ENCODE results near the gene PLCH2. TPM values are rescaled to one million over a fixed set of nuclear protein-coding genes. Genes with fewer than 3 reads are reported as not detected.
"Not testable (repeated sequence)": the region's sequence is repeated elsewhere in the genome, so short reads cannot be mapped to it uniquely, and the experiment has no call there.

PLCH2 gene
- total RNA-seq, 1 experiment from 2014 or later = 0.74 TPM

- in situ Hi-C loops (cut with HindIII; ENCODE audit: low pct_unique_long_range_greater_than_20kb, low sequenced_read_pairs) = no loop called here
Measured at GRCh38 chr1:2544093-2544874, 68.2 kb downstream of the PLCH2 start.

GRCh38 chr1:2544875-2545640 lies 69.0 kb downstream of the PLCH2 start:
- in situ Hi-C loops (cut with HindIII; ENCODE audit: low pct_unique_long_range_greater_than_20kb, low sequenced_read_pairs) = no loop called here
- no peak for DNase-seq (ENCODE audit: low read depth)

More at GRCh38 chr1:2544093-2544874, 68.2 kb downstream of the PLCH2 start:
- no peak for DNase-seq (ENCODE audit: low read depth)

GRCh38 chr1:2545754-2546514 lies 69.8 kb downstream of the PLCH2 start:
- DNase-seq (ENCODE audit: low read depth) = peak; percentile 82
- in situ Hi-C loops (cut with HindIII; ENCODE audit: low pct_unique_long_range_greater_than_20kb, low sequenced_read_pairs) = no loop called here

GRCh38 chr1:2546515-2547209 lies 70.6 kb downstream of the PLCH2 start:
- peak; percentile 98 for DNase-seq (ENCODE audit: low read depth)
- in situ Hi-C loops (cut with HindIII; ENCODE audit: low pct_unique_long_range_greater_than_20kb, low sequenced_read_pairs) = no loop called here

GRCh38 chr1:2547210-2548067 lies 71.3 kb downstream of the PLCH2 start:
- in situ Hi-C loops (cut with HindIII; ENCODE audit: low pct_unique_long_range_greater_than_20kb, low sequenced_read_pairs) = no loop called here
- DNase-seq (ENCODE audit: low read depth) = no peak

GRCh38 chr1:2548068-2548589 lies 72.0 kb downstream of the PLCH2 start:
- in situ Hi-C loops (cut with HindIII; ENCODE audit: low pct_unique_long_range_greater_than_20kb, low sequenced_read_pairs) = no loop called here
- peak; percentile 84 for DNase-seq (ENCODE audit: low read depth)

- in situ Hi-C loops (cut with HindIII; ENCODE audit: low pct_unique_long_range_greater_than_20kb, low sequenced_read_pairs) = not testable (repeated sequence)
Measured at GRCh38 chr1:2549367-2550029, 73.4 kb downstream of the PLCH2 start.

GRCh38 chr1:2550309-2550861 lies 74.3 kb downstream of the PLCH2 start:
- DNase-seq (ENCODE audit: low read depth); in situ Hi-C loops (cut with HindIII; ENCODE audit: low pct_unique_long_range_greater_than_20kb, low sequenced_read_pairs): not testable (repeated sequence)

More at GRCh38 chr1:2549367-2550029, 73.4 kb downstream of the PLCH2 start:
- DNase-seq (ENCODE audit: low read depth) = not testable (repeated sequence)

- in situ Hi-C loops (cut with HindIII; ENCODE audit: low pct_unique_long_range_greater_than_20kb, low sequenced_read_pairs); DNase-seq (ENCODE audit: low read depth): not testable (repeated sequence)
Measured at GRCh38 chr1:2551544-2551943, 75.5 kb downstream of the PLCH2 start.

- in situ Hi-C loops (cut with HindIII; ENCODE audit: low pct_unique_long_range_greater_than_20kb, low sequenced_read_pairs) = no loop called here
- DNase-seq (ENCODE audit: low read depth) = no peak
Measured at GRCh38 chr1:2552189-2552588, 76.1 kb downstream of the PLCH2 start.

- DNase-seq (ENCODE audit: low read depth); in situ Hi-C loops (cut with HindIII; ENCODE audit: low pct_unique_long_range_greater_than_20kb, low sequenced_read_pairs): not testable (repeated sequence)
Measured at GRCh38 chr1:2553076-2553475, 77.0 kb downstream of the PLCH2 start.

- in situ Hi-C loops (cut with HindIII; ENCODE audit: low pct_unique_long_range_greater_than_20kb, low sequenced_read_pairs) = no loop called here
- DNase-seq (ENCODE audit: low read depth) = no peak
Measured at GRCh38 chr1:2553871-2554620, 78.0 kb downstream of the PLCH2 start.

- in situ Hi-C loops (cut with HindIII; ENCODE audit: low pct_unique_long_range_greater_than_20kb, low sequenced_read_pairs) = no loop called here
- no peak for DNase-seq (ENCODE audit: low read depth)
Measured at GRCh38 chr1:2554621-2555387, 78.7 kb downstream of the PLCH2 start.
